SK-N-SH treated with all-trans-retinoic acid at 6 μM for 48 hours (cell line): ENCODE measurements around the gene MTUS2.

Experiments
- ATAC-seq: fragments of 200-7000 bp; cut with Tn5 transposase; 3 replicates; pipeline ENCODE4 v1.9.1; 2020; ENCODE audit warnings: mild to moderate bottlenecking, moderate library complexity
- ARNTL ChIP-seq: fragments of 450-650 bp; formaldehyde crosslinking; IDR thresholded peaks from 2 replicates; pipeline ENCODE4 v1.5.0; 2020; ENCODE audit warnings: low read depth, mild to moderate bottlenecking, moderate library complexity, borderline replicate concordance
- BACH2 ChIP-seq: fragments of 250-450 bp; sonication (Bioruptor Pico); IDR thresholded peaks from 2 replicates; pipeline ENCODE4 v1.9.0; 2021; ENCODE audit warnings: mild to moderate bottlenecking, borderline replicate concordance
- CSDC2 ChIP-seq: fragments of 250-450 bp; sonication (Bioruptor Pico); IDR thresholded peaks from 2 replicates; pipeline ENCODE4 v1.5.0; 2020; ENCODE audit warnings: mild to moderate bottlenecking, moderate library complexity
- CSRNP3 ChIP-seq: fragments of 250-450 bp; sonication (Bioruptor Pico); IDR thresholded peaks from 2 replicates; pipeline ENCODE4 v1.5.1; 2021; ENCODE audit warnings: mild to moderate bottlenecking, moderate library complexity
- GLIS3 ChIP-seq: fragments of 250-450 bp; sonication (Bioruptor Pico); IDR thresholded peaks from 2 replicates; pipeline ENCODE4 v1.5.0; 2020; ENCODE audit warnings: mild to moderate bottlenecking, moderate library complexity
- ISL1 ChIP-seq: fragments of 250-450 bp; sonication (Bioruptor Pico); IDR thresholded peaks from 2 replicates; pipeline ENCODE4 v2.1.2; 2022; ENCODE audit warnings: mild to moderate bottlenecking, moderate library complexity
- OSR1 ChIP-seq: fragments of 250-450 bp; sonication (Bioruptor Pico); IDR thresholded peaks from 2 replicates; pipeline ENCODE4 v1.8.0; 2022; ENCODE audit warnings: moderate library complexity, mild to moderate bottlenecking, inconsistent platforms
- POU6F1 ChIP-seq: fragments of 250-450 bp; sonication (Bioruptor Pico); IDR thresholded peaks from 2 replicates; pipeline ENCODE4 v1.8.0; 2021; ENCODE audit warnings: low read depth, mild to moderate bottlenecking, moderate library complexity, borderline replicate concordance
- PPARA ChIP-seq: fragments of 250-450 bp; sonication (Bioruptor Pico); IDR thresholded peaks from 2 replicates; pipeline ENCODE4 v1.5.0; 2020; ENCODE audit warnings: mild to moderate bottlenecking, borderline replicate concordance
- RARB ChIP-seq: fragments of 250-450 bp; sonication (Bioruptor Pico); IDR thresholded peaks from 2 replicates; pipeline ENCODE4 v1.8.0; 2021; ENCODE audit warnings: mild to moderate bottlenecking, moderate library complexity
- SNAI2 ChIP-seq: fragments of 250-450 bp; sonication (Bioruptor Pico); IDR thresholded peaks from 2 replicates; pipeline ENCODE4 v1.5.0; 2020; ENCODE audit warnings: mild to moderate bottlenecking, moderate library complexity
- TCF4 ChIP-seq: fragments of 250-450 bp; sonication (Bioruptor Pico); IDR thresholded peaks from 2 replicates; pipeline ENCODE4 v1.8.0; 2021; ENCODE audit warnings: mild to moderate bottlenecking, moderate library complexity, borderline replicate concordance
- TOX ChIP-seq: fragments of 250-450 bp; sonication (Bioruptor Pico); IDR thresholded peaks from 2 replicates; pipeline ENCODE4 v1.8.0; 2021; ENCODE audit warnings: mild to moderate bottlenecking, moderate library complexity, borderline replicate concordance
- TSHZ2 ChIP-seq: fragments of 250-450 bp; sonication (Bioruptor Pico); IDR thresholded peaks from 2 replicates; pipeline ENCODE4 v1.5.0; 2020; ENCODE audit warnings: mild to moderate bottlenecking, moderate library complexity
- ZC3H10 ChIP-seq: fragments of 250-450 bp; sonication (Bioruptor Pico); IDR thresholded peaks from 2 replicates; pipeline ENCODE4 v1.5.1; 2021; ENCODE audit warnings: mild to moderate bottlenecking, moderate library complexity
- ZFP3 ChIP-seq: fragments of 250-450 bp; sonication (Bioruptor Pico); IDR thresholded peaks from 2 replicates; pipeline ENCODE4 v1.5.0; 2020; ENCODE audit warnings: mild to moderate bottlenecking, moderate library complexity
- ZFP30 ChIP-seq: fragments of 450-650 bp; formaldehyde crosslinking; IDR thresholded peaks from 2 replicates; pipeline ENCODE4 v1.5.0; 2022; ENCODE audit warnings: mild to moderate bottlenecking, moderate library complexity
- ZNF565 ChIP-seq: fragments of 450-650 bp; formaldehyde crosslinking; conservative IDR thresholded peaks from 2 replicates; pipeline ENCODE4 v1.5.0; 2020; ENCODE audit warnings: low read depth, mild to moderate bottlenecking, moderate library complexity
- ZNF70 ChIP-seq: fragments of 450-650 bp; formaldehyde crosslinking; IDR thresholded peaks from 2 replicates; pipeline ENCODE4 v1.5.0; 2020; ENCODE audit warnings: mild to moderate bottlenecking, moderate library complexity
- ZNF8 ChIP-seq: fragments of 450-650 bp; formaldehyde crosslinking; IDR thresholded peaks from 2 replicates; pipeline ENCODE4 v1.5.0; 2020; ENCODE audit warnings: mild to moderate bottlenecking, moderate library complexity

The MTUS2 gene

GRCh38 chr13:28822151-28822550, 2.0 kb downstream of the MTUS2 start:
- ATAC-seq: no peak
- TF ChIP-seq TOX (no peak), CSRNP3 (no peak)

GRCh38 chr13:28822801-28823200, 2.7 kb downstream of the MTUS2 start:
- no peak for ATAC-seq
- TF ChIP-seq CSDC2 (CRISPR knock-in tag) (no peak), ZFP30 (CRISPR knock-in tag) (no peak), SNAI2 (CRISPR knock-in tag) (no peak), ARNTL (CRISPR knock-in tag) (no peak), TCF4 (CRISPR knock-in tag) (no peak), ZC3H10 (CRISPR knock-in tag) (no peak), BACH2 (no peak), ZFP3 (CRISPR knock-in tag) (no peak), ZNF8 (no peak), PPARA (CRISPR knock-in tag) (no peak)
- TF ChIP-seq, all 23 proteins: peak for 0

- no peak for ATAC-seq
- TF ChIP-seq TSHZ2 (CRISPR knock-in tag) (no peak), GLIS3 (no peak), BACH2 (no peak)
Measured at GRCh38 chr13:28825379-28825778, 5.2 kb downstream of the MTUS2 start.

- ATAC-seq: no peak
- TF ChIP-seq GLIS3 (no peak), BACH2 (no peak), ZFP3 (CRISPR knock-in tag) (no peak), CSDC2 (CRISPR knock-in tag) (no peak), ZFP30 (CRISPR knock-in tag) (no peak), TSHZ2 (CRISPR knock-in tag) (no peak), POU6F1 (CRISPR knock-in tag) (no peak), TCF4 (CRISPR knock-in tag) (no peak), RARB (CRISPR knock-in tag) (no peak), ZNF565 (CRISPR knock-in tag) (no peak)
- TF ChIP-seq, all 23 proteins: peak for 0
Measured at GRCh38 chr13:28826368-28826767, 6.2 kb downstream of the MTUS2 start.

GRCh38 chr13:28830580-28830979, 10.4 kb downstream of the MTUS2 start:
- TF ChIP-seq PPARA (CRISPR knock-in tag) (no peak), TSHZ2 (CRISPR knock-in tag) (no peak), ZNF565 (CRISPR knock-in tag) (no peak), SNAI2 (CRISPR knock-in tag) (no peak), ZNF8 (no peak), ZFP30 (CRISPR knock-in tag) (no peak), POU6F1 (CRISPR knock-in tag) (no peak), ZNF70 (no peak), ARNTL (CRISPR knock-in tag) (no peak), ISL1 (CRISPR knock-in tag) (no peak), CSDC2 (CRISPR knock-in tag) (no peak), OSR1 (CRISPR knock-in tag) (no peak), GLIS3 (no peak), ZFP3 (CRISPR knock-in tag) (no peak)
- no peak for ATAC-seq
